A673 (cell line): ENCODE measurements around the gene METTL26.

ENCODE experiments used
- CTCF ChIP-seq: fragments of 300-800, 200-600 bp; sonication (generic); conservative IDR thresholded peaks from 2 replicates; pipeline ENCODE4 v1.5.1; 2017; ENCODE audit warnings: low read depth, mild to moderate bottlenecking, antibody characterized with exemption, low read length, moderate library complexity, mixed read lengths
- EZH2 ChIP-seq: fragments of 200-600 bp; sonication (generic); IDR thresholded peaks from 2 replicates; pipeline ENCODE4 v1.6.1; 2017; ENCODE audit warnings: borderline replicate concordance, low read depth, mild to moderate bottlenecking, mixed read lengths, antibody characterized with exemption, low read length; ENCODE audit not compliant: poor library complexity, severe bottlenecking

- TF ChIP-seq EZH2 (no peak), CTCF (no peak)
These were observed 1.1 kb downstream of the METTL26 start for GRCh38 chr16:634996-635395.
